ENCODE data around the gene CORO6. TPM values are rescaled to one million over a fixed set of nuclear protein-coding genes. Genes with fewer than 3 reads are reported as not detected.

CORO6 gene
- total and polyA plus RNA-seq, 2 of the 4 experiments (the other 2 are of a cell fraction): 3.4 to 7.6 TPM

- Histone ChIP-seq H2BK120ac (ENCODE audit: low read depth, low read length) (no peak overlapping the region), H4K5ac (ENCODE audit: low read depth, low read length) (no peak overlapping the region), H3K4me1 (ENCODE audit: control insufficient read depth, insufficient read depth, low read length) (peaks cover 10% of the 10 kb centered on the region), H3K79me1 (ENCODE audit: low read depth in 1 of 2, low read length in 2 of 2) (peaks cover 0 to 2% of the 10 kb centered on the region in 2 experiments; a peak in 1 of 4 replicates), H2AK5ac (ENCODE audit: low read depth, low read length) (no peak overlapping the region), H3K4ac (ENCODE audit: low read depth, low read length) (no peak overlapping the region), H3K4me3 (ENCODE audit: insufficient read depth, low read depth, low read length) (no peak overlapping the region), H3K4me2 (ENCODE audit: low read depth, low read length) (no peak overlapping the region), H3K56ac (ENCODE audit: extremely low read depth, insufficient read depth, low read length) (no peak overlapping the region), H4K8ac (ENCODE audit: low read depth in 2 of 2, low read length in 2 of 2) (no peak overlapping the region), H2BK5ac (ENCODE audit: low read depth, low read length, poor library complexity, severe bottlenecking) (no peak overlapping the region), H2AFZ (replicated peaks; ENCODE audit: low read length, poor library complexity) (no peak overlapping the region), H3K9me1 (ENCODE audit: insufficient read depth, low read length) (peaks cover 7% of the 10 kb centered on the region), H4K91ac (ENCODE audit: insufficient read depth, low read depth, low read length) (no peak overlapping the region), H3K27me3 (ENCODE audit: control insufficient read depth, insufficient read depth, low read length) (no peaks in the 10 kb centered on the region), H3K9ac (ENCODE audit: low read depth, low read length) (no peak overlapping the region), H2BK15ac (ENCODE audit: low read depth, low read length) (no peak overlapping the region), H3K18ac (ENCODE audit: low read depth, low read length) (no peak overlapping the region), H3K14ac (replicated peaks; ENCODE audit: low read depth, low read length) (no peak overlapping the region), H3K23ac (ENCODE audit: low read depth, low read length) (no peak overlapping the region), H2AK9ac (replicated peaks; ENCODE audit: low read depth, low read length, poor library complexity) (no peak overlapping the region), H3K9me3 (ENCODE audit: control insufficient read depth, insufficient read depth, low read length) (no peaks in the 10 kb centered on the region), H4K20me1 (ENCODE audit: insufficient read depth, low read length) (no peaks in the 10 kb centered on the region), H3K36me3 (ENCODE audit: control insufficient read depth, insufficient read depth, low read length) (peaks cover 6% of the 10 kb centered on the region), H3K27ac (ENCODE audit: insufficient read depth, low read length) (no peak overlapping the region), H2BK20ac (ENCODE audit: low read depth, low read length) (no peak overlapping the region)
- dilution Hi-C loops (cut with HindIII; ENCODE audit: low sequenced_read_pairs, unreplicated experiment): no loop called here
- BruUV-seq (replicated peaks): no TSS peak
- ChIA-PET POLR2A (ENCODE audit: unreplicated experiment) (no interaction called here), CTCF (no interaction called here)
- in situ Hi-C loops (cut with MboI; ENCODE audit: low sequenced_read_pairs): loop anchor here (10.0 kb wide), 1 partner anchor 285 kb away; the partner anchor contains the start of gene SSH2
- no CpG with 5 or more reads among the region's 5 CpGs for WGBS, 2 experiments (ENCODE audit: extremely low coverage in 2 of 2, insufficient read length in 1 of 2)
- intact Hi-C loops (cut with micrococcal nuclease): no loop called here
- TF ChIP-seq MXI1 (IDR thresholded peaks at IDR 0.05; ENCODE audit: borderline replicate concordance, low read depth, low read length): no peak
- no peak for TF ChIP-seq MAFK (IDR thresholded peaks at IDR 0.05; ENCODE audit: low read depth, low read length)
- TF ChIP-seq CEBPB (IDR thresholded peaks at IDR 0.05; ENCODE audit: low read depth, low read length): no peak
- TF ChIP-seq POLR2A (IDR thresholded peaks at IDR 0.05; ENCODE audit: low read depth, low read length): no peak
- no peak for TF ChIP-seq SMC3 (IDR thresholded peaks at IDR 0.05; ENCODE audit: low read depth, low read length)
- TF ChIP-seq RFX5 (IDR thresholded peaks at IDR 0.05; ENCODE audit: low read depth, low read length): no peak
- TF ChIP-seq CHD1 (IDR thresholded peaks at IDR 0.05; ENCODE audit: low read depth, low read length): no peak
- TF ChIP-seq BHLHE40 (IDR thresholded peaks at IDR 0.05; ENCODE audit: low read depth, low read length): no peak
- TF ChIP-seq, protein P1, sequence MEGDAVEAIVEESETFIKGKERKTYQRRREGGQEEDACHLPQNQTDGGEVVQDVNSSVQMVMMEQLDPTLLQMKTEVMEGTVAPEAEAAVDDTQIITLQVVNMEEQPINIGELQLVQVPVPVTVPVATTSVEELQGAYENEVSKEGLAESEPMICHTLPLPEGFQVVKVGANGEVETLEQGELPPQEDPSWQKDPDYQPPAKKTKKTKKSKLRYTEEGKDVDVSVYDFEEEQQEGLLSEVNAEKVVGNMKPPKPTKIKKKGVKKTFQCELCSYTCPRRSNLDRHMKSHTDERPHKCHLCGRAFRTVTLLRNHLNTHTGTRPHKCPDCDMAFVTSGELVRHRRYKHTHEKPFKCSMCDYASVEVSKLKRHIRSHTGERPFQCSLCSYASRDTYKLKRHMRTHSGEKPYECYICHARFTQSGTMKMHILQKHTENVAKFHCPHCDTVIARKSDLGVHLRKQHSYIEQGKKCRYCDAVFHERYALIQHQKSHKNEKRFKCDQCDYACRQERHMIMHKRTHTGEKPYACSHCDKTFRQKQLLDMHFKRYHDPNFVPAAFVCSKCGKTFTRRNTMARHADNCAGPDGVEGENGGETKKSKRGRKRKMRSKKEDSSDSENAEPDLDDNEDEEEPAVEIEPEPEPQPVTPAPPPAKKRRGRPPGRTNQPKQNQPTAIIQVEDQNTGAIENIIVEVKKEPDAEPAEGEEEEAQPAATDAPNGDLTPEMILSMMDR (conservative IDR thresholded peaks at IDR 0.05; ENCODE audit: low read depth, low read length): no peak
- no peak for TF ChIP-seq USF2 (IDR thresholded peaks at IDR 0.05; ENCODE audit: low read depth, low read length)
- TF ChIP-seq, protein P2, sequence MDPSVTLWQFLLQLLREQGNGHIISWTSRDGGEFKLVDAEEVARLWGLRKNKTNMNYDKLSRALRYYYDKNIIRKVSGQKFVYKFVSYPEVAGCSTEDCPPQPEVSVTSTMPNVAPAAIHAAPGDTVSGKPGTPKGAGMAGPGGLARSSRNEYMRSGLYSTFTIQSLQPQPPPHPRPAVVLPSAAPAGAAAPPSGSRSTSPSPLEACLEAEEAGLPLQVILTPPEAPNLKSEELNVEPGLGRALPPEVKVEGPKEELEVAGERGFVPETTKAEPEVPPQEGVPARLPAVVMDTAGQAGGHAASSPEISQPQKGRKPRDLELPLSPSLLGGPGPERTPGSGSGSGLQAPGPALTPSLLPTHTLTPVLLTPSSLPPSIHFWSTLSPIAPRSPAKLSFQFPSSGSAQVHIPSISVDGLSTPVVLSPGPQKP (IDR thresholded peaks at IDR 0.05; ENCODE audit: borderline replicate concordance, low read depth, low read length): no peak
- TF ChIP-seq RAD21 (IDR thresholded peaks at IDR 0.05; ENCODE audit: low read length): no peak
- TF ChIP-seq MAZ (IDR thresholded peaks at IDR 0.05; ENCODE audit: borderline replicate concordance, low read depth, low read length): no peak
- TF ChIP-seq NFE2L2 (IDR thresholded peaks at IDR 0.05; ENCODE audit: low read depth, low read length): no peak
- no peak for TF ChIP-seq RCOR1 (IDR thresholded peaks at IDR 0.05; ENCODE audit: insufficient replicate concordance, low read length)
- no peak for TF ChIP-seq FOS (IDR thresholded peaks at IDR 0.05; ENCODE audit: low read depth, low read length)
- DNase-seq (no peak), ATAC-seq (ENCODE audit: low read depth) (no peak)
These were observed 26.6 kb upstream of the CORO6 start for GRCh38 chr17:29649359-29649758.
